Mesendoderm (in vitro differentiated cells): ENCODE results near the gene GTF2IRD1.

Experiments
- DNase-seq: peaks from one replicate; pipeline ENCODE4 v3.0.0; 2013
- H2AK5ac ChIP-seq: 2 replicates; pipeline ENCODE4 v1.6.1; 2013; ENCODE audit warnings: low read length, inconsistent platforms
- H2BK120ac ChIP-seq: 2 replicates; pipeline ENCODE4 v1.6.1; 2013; ENCODE audit warnings: low read depth, mild to moderate bottlenecking, low read length, moderate library complexity, mixed read lengths
- H2BK15ac ChIP-seq: replicated peaks from 2 replicates; pipeline ENCODE4 v1.6.1; 2013; ENCODE audit warnings: low read depth, mild to moderate bottlenecking, moderate library complexity
- H2BK5ac ChIP-seq: 2 replicates; pipeline ENCODE4 v1.6.1; 2013; ENCODE audit warnings: low read length, inconsistent platforms
- H3K18ac ChIP-seq: 2 replicates; pipeline ENCODE4 v1.6.1; 2013; ENCODE audit warnings: mild to moderate bottlenecking, low read length, mixed read lengths
- H3K23ac ChIP-seq: one replicate; pipeline ENCODE4 v1.6.1; 2013; ENCODE audit warnings: low read length
- H3K27ac ChIP-seq: 2 replicates; pipeline ENCODE4 v1.5.1; 2013; ENCODE audit warnings: low read depth, mild to moderate bottlenecking, inconsistent platforms, low read length, moderate library complexity
- H3K27me3 ChIP-seq: 2 replicates; pipeline ENCODE4 v1.6.1; 2013; ENCODE audit warnings: low read length, control low read depth, mild to moderate bottlenecking, inconsistent platforms; ENCODE audit not compliant: insufficient read depth, poor library complexity
- H3K36me3 ChIP-seq: 2 replicates; pipeline ENCODE4 v1.6.1; 2013; ENCODE audit warnings: low read length, inconsistent platforms; ENCODE audit not compliant: control insufficient read depth, insufficient read depth
- H3K4ac ChIP-seq: one replicate; pipeline ENCODE4 v1.6.1; 2013; ENCODE audit warnings: low read depth, mild to moderate bottlenecking, low read length, moderate library complexity
- H3K4me1 ChIP-seq: 2 replicates; pipeline ENCODE4 v1.6.1; 2013; ENCODE audit warnings: low read depth, low read length, inconsistent platforms; ENCODE audit not compliant: control insufficient read depth
- H3K4me2 ChIP-seq: 2 replicates; pipeline ENCODE4 v1.6.1; 2013; ENCODE audit warnings: low read length
- H3K4me3 ChIP-seq: 2 replicates; pipeline ENCODE4 v1.5.1; 2013; ENCODE audit warnings: mild to moderate bottlenecking, low read length
- H3K56ac ChIP-seq: one replicate; pipeline ENCODE4 v1.6.1; 2013; ENCODE audit warnings: low read length
- H3K79me1 ChIP-seq: 2 replicates; pipeline ENCODE4 v1.6.1; 2013; ENCODE audit warnings: low read length, inconsistent platforms
- H3K79me2 ChIP-seq: 2 replicates; pipeline ENCODE4 v1.6.1; 2013; ENCODE audit warnings: mild to moderate bottlenecking, low read length; ENCODE audit not compliant: control insufficient read depth, insufficient read depth
- H3K9ac ChIP-seq: 2 replicates; pipeline ENCODE4 v1.6.1; 2013; ENCODE audit warnings: low read length, inconsistent platforms
- H4K5ac ChIP-seq: one replicate; pipeline ENCODE4 v1.6.1; 2013; ENCODE audit warnings: low read length
- H4K8ac ChIP-seq: one replicate; pipeline ENCODE4 v1.6.1; 2013; ENCODE audit warnings: low read depth, mild to moderate bottlenecking, control low read depth, low read length, moderate library complexity
- WGBS: extraction: QIAGEN DNeasy Blood & Tissue Kit; methylation state at CpG from one replicate; pipeline ENCODE4 v1.1.7; 2013; ENCODE audit warnings: low lambda C conversion rate, missing lambda C conversion rate; ENCODE audit not compliant: insufficient coverage; ENCODE audit errors: extremely low coverage; 5-methylcytosine and 5-hydroxymethylcytosine counted together

GTF2IRD1 gene

GRCh38 chr7:74466196-74466813, 12.6 kb downstream of the GTF2IRD1 start:
- Histone ChIP-seq H4K8ac (no peak overlapping the region), H3K79me2 (peaks cover 43% of the 10 kb centered on the region), H2BK15ac (no peak overlapping the region), H3K27me3 (no peaks in the 10 kb centered on the region), H2BK5ac (no peak overlapping the region), H2AK5ac (no peak overlapping the region), H3K79me1 (peaks cover 25% of the 10 kb centered on the region), H3K36me3 (no peaks in the 10 kb centered on the region), H3K4me1 (no peaks in the 10 kb centered on the region), H3K4ac (no peak overlapping the region), H3K27ac (no peak overlapping the region), H3K4me2 (no peak overlapping the region), H3K18ac (no peak overlapping the region), H3K23ac (no peak overlapping the region), H3K9ac (no peak overlapping the region), H3K4me3 (no peak overlapping the region), H3K56ac (no peak overlapping the region), H2BK120ac (no peak overlapping the region), H4K5ac (no peak overlapping the region)
- peak; percentile 61 for DNase-seq
- no CpG with 5 or more reads among the region's 21 CpGs for WGBS

- no peak for DNase-seq
- H3K27me3 ChIP-seq: no peaks in the 10 kb centered on the region
- H3K4me1 ChIP-seq: no peaks in the 10 kb centered on the region
- H3K23ac ChIP-seq: no peak overlapping the region
- no peak overlapping the region for H3K56ac ChIP-seq
- H2BK5ac ChIP-seq: no peak overlapping the region
- H3K79me2 ChIP-seq: peaks cover 33% of the 10 kb centered on the region
- no peak overlapping the region for H2BK15ac ChIP-seq
- H3K79me1 ChIP-seq: peaks cover 24% of the 10 kb centered on the region
- H3K4me3 ChIP-seq: no peak overlapping the region
- no peak overlapping the region for H4K5ac ChIP-seq
- H3K36me3 ChIP-seq: no peaks in the 10 kb centered on the region
- no peak overlapping the region for H2BK120ac ChIP-seq
- no peak overlapping the region for H3K4me2 ChIP-seq
- no peak overlapping the region for H2AK5ac ChIP-seq
- H3K27ac ChIP-seq: no peak overlapping the region
- H3K4ac ChIP-seq: no peak overlapping the region
- no peak overlapping the region for H3K18ac ChIP-seq
- H4K8ac ChIP-seq: no peak overlapping the region
- H3K9ac ChIP-seq: no peak overlapping the region
- no CpG with 5 or more reads among the region's 9 CpGs for WGBS
Observed at GRCh38 chr7:74467876-74468275, 14.2 kb downstream of the GTF2IRD1 start.

GRCh38 chr7:74470504-74470903, 16.8 kb downstream of the GTF2IRD1 start:
- Histone ChIP-seq H2AK5ac (no peak overlapping the region), H2BK5ac (no peak overlapping the region)
- no peak for DNase-seq

GRCh38 chr7:74473116-74473515, 19.4 kb downstream of the GTF2IRD1 start:
- no peak overlapping the region for H4K8ac ChIP-seq
- H2BK120ac ChIP-seq: no peak overlapping the region
- no peak overlapping the region for H3K4ac ChIP-seq
- H3K4me3 ChIP-seq: no peak overlapping the region
- no peak overlapping the region for H2BK15ac ChIP-seq
- no peak overlapping the region for H2BK5ac ChIP-seq
- DNase-seq: no peak
- no peak overlapping the region for H3K9ac ChIP-seq
- H3K56ac ChIP-seq: no peak overlapping the region
- peaks cover 2% of the 10 kb centered on the region for H3K4me1 ChIP-seq
- H3K79me1 ChIP-seq: peaks cover 22% of the 10 kb centered on the region
- H3K4me2 ChIP-seq: no peak overlapping the region
- no peak overlapping the region for H3K18ac ChIP-seq
- peaks cover 24% of the 10 kb centered on the region for H3K79me2 ChIP-seq
- H3K27me3 ChIP-seq: no peaks in the 10 kb centered on the region
- no peak overlapping the region for H3K23ac ChIP-seq
- no peaks in the 10 kb centered on the region for H3K36me3 ChIP-seq
- WGBS: no CpG with 5 or more reads among the region's 5 CpGs
- H2AK5ac ChIP-seq: no peak overlapping the region
- no peak overlapping the region for H3K27ac ChIP-seq
- no peak overlapping the region for H4K5ac ChIP-seq

More at GRCh38 chr7:74470504-74470903, 16.8 kb downstream of the GTF2IRD1 start:
- Histone ChIP-seq H3K79me2 (peaks cover 22% of the 10 kb centered on the region), H3K36me3 (no peaks in the 10 kb centered on the region), H3K18ac (no peak overlapping the region), H3K56ac (no peak overlapping the region), H4K8ac (no peak overlapping the region), H3K23ac (no peak overlapping the region), H3K4me2 (no peak overlapping the region), H3K9ac (no peak overlapping the region), H3K27ac (no peak overlapping the region), H2BK120ac (no peak overlapping the region), H3K4me1 (no peaks in the 10 kb centered on the region), H3K79me1 (peaks cover 18% of the 10 kb centered on the region), H4K5ac (no peak overlapping the region), H2BK15ac (no peak overlapping the region), H3K4me3 (no peak overlapping the region), H3K4ac (no peak overlapping the region), H3K27me3 (no peaks in the 10 kb centered on the region)
- no CpG with 5 or more reads among the region's 8 CpGs for WGBS

GRCh38 chr7:74474271-74474865, 20.7 kb downstream of the GTF2IRD1 start:
- no CpG with 5 or more reads among the region's 4 CpGs for WGBS
- DNase-seq: no peak
- H3K27ac ChIP-seq: no peak overlapping the region

More at GRCh38 chr7:74474271-74474865, 20.7 kb downstream of the GTF2IRD1 start:
- peaks cover 21% of the 10 kb centered on the region for H3K79me1 ChIP-seq
- no peaks in the 10 kb centered on the region for H3K27me3 ChIP-seq
- H2BK15ac ChIP-seq: no peak overlapping the region
- no peak overlapping the region for H3K23ac ChIP-seq
- no peak overlapping the region for H3K18ac ChIP-seq
- no peak overlapping the region for H2BK120ac ChIP-seq
- H3K9ac ChIP-seq: no peak overlapping the region
- H3K4me1 ChIP-seq: peaks cover 2% of the 10 kb centered on the region
- no peak overlapping the region for H3K4ac ChIP-seq
- no peak overlapping the region for H4K5ac ChIP-seq
- H3K79me2 ChIP-seq: peaks cover 22% of the 10 kb centered on the region
- no peak overlapping the region for H3K4me2 ChIP-seq
- H4K8ac ChIP-seq: no peak overlapping the region
- no peak overlapping the region for H3K4me3 ChIP-seq
- H3K56ac ChIP-seq: no peak overlapping the region
- no peak overlapping the region for H2BK5ac ChIP-seq
- no peaks in the 10 kb centered on the region for H3K36me3 ChIP-seq
- H2AK5ac ChIP-seq: no peak overlapping the region
